Jurkat, Clone E6-1 (cell line): ENCODE results near the gene GOLGA8Q. TPM values are rescaled to one million over a fixed set of nuclear protein-coding genes. Genes with fewer than 3 reads are reported as not detected.
"Not testable (repeated sequence)": the region's sequence is repeated elsewhere in the genome, so short reads cannot be mapped to it uniquely, and the experiment has no call there.

Experiments used
- DNase-seq: peaks from one replicate; pipeline ENCODE4 v3.0.0-alpha.2; 2011; ENCODE audit warnings: low read depth, low spot score
- H3K4me3 ChIP-seq: 2 replicates; pipeline ENCODE4 v1.5.1; 2011; ENCODE audit warnings: mild to moderate bottlenecking, low read length, control low read depth, moderate library complexity
- polyA plus RNA-seq: library from polyadenylated mRNA; unstranded; fragments of >200 nt; gene quantifications from one replicate; pipeline ENCODE4 v1.2.1, GENCODE V29; 2012; ENCODE audit warnings: missing spikeins; ENCODE audit not compliant: insufficient read length, insufficient read depth

GOLGA8Q gene, protein sequence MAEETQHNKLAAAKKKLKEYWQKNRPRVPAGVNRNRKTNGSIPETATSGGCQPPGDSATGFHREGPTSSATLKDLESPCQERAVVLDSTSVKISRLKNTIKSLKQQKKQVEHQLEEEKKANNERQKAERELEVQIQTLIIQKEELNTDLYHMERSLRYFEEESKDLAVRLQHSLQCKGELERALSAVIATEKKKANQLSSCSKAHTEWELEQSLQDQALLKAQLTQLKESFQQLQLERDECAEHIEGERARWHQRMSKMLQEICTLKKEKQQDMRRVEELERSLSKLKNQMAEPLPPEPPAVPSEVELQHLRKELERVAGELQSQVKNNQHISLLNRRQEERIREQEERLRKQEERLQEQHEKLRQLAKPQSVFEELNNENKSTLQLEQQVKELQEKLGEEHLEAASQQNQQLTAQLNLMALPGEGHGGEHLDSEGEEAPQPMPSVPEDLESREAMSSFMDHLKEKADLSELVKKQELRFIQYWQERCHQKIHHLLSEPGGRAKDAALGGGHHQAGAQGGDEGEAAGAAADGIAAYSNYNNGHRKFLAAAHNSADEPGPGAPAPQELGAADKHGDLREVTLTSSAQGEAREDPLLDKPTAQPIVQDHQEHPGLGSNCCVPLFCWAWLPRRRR
- polyA plus RNA-seq: not detected

- not testable (repeated sequence) for DNase-seq, H3K4me3 ChIP-seq
Observed at GRCh38 chr15:30551750-30552149, at the start of gene GOLGA8Q. Gene GOLGA8Q, plus strand, starts transcription at chr15:30552050. Its CDS starts 28 bp downstream, at chr15:30552078.

DNA sequence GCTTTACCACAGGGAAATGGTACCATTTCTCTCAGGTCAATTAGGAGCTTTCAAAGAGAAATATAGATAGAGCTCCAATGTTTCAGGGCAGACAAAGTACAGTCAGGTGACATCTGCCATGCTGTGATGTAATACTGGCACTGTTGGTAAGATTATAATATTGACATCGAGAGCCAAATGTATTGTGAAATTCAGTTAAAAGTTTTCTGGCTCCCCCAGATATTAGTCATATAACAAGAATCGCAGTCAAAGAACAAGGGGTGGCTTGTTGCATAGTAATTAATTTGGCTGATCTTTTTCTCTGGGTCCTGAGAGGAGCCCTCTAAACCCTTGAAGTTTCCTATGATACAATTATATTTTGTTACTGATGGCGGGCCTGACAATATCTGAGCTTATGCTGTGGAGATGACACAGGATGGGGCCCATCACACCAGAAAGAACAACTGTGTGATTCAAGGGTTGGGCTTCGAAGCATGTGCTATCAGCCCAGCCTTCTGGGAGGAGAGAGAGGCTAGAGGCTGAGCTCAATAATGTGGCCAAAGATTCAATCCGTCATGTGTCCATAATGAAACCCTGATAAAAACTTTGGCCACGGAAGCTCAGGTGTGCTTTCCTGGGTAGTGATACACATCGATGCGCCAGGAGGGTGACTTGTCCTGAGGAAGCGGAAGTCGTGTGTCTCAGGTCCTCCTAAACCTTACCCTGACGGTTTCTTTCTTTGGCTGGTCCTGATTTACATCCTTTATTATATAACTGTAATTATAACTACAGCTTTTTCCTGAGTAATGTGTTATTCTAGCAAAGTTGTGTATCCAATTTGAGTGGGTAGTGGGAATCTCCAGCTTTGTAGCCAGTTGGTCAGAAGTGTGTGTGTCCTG is 48.7 kb upstream of the GOLGA8Q start:
- H3K4me3 ChIP-seq, DNase-seq: not testable (repeated sequence)

- DNase-seq, H3K4me3 ChIP-seq: not testable (repeated sequence)
Observed at GRCh38 chr15:30504162-30504843, 47.5 kb upstream of the GOLGA8Q start.

GRCh38 chr15:30514545-30514944 is 37.3 kb upstream of the GOLGA8Q start:
- not testable (repeated sequence) for DNase-seq, H3K4me3 ChIP-seq

DNA sequence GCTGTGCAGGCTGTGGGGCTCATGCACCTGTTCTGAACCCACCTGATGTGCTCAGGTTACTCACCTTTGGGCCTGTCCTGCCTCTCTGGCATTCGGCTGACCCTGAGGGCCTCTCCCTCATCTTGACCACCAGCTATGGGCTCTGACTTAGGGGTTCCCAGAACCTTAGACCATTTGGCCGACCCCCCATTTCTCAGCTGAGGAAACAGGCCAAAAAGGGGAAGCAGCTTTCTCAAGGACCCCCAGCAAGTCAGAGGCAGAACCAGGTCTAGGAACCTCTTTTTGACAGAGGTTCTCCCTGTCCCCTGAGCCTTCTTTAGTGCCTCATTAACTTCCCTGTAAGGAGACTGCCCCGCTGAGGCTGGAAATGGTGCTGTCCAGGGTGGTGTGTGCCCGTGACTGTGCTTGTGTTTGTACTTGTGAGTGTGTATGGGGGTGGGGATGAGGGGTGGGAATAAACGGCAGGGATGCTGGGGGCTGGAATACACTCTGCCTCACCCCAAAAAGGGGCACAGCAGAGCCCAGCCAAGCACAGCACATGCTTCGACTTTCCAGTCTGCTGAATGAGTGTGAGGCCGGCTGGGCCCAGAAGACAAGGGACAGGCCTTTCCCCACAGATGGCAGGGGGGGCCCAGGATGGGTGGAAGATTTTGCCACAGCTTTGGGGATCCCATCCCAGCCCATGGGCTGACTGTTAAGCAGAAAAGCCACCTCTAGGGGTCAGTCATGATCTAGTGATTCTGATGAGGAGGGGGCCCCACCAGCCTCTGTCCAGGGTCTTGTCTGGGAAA is 28.2 kb upstream of the GOLGA8Q start:
- H3K4me3 ChIP-seq: not testable (repeated sequence)

GRCh38 chr15:30525912-30526311 is 25.9 kb upstream of the GOLGA8Q start:
- H3K4me3 ChIP-seq, DNase-seq: not testable (repeated sequence)

More for the DNA sequence above, 28.2 kb upstream of the GOLGA8Q start:
- DNase-seq: not testable (repeated sequence)

GRCh38 chr15:30529049-30529448 is 22.8 kb upstream of the GOLGA8Q start:
- not testable (repeated sequence) for DNase-seq, H3K4me3 ChIP-seq

GRCh38 chr15:30566949-30567348 is 15.1 kb downstream of the GOLGA8Q start:
- not testable (repeated sequence) for H3K4me3 ChIP-seq, DNase-seq

GRCh38 chr15:30573012-30573491 is 21.2 kb downstream of the GOLGA8Q start:
- peak overlapping the region; percentile 24; the same call in 1 of the 2 replicates for H3K4me3 ChIP-seq
- DNase-seq: not testable (repeated sequence)

DNA sequence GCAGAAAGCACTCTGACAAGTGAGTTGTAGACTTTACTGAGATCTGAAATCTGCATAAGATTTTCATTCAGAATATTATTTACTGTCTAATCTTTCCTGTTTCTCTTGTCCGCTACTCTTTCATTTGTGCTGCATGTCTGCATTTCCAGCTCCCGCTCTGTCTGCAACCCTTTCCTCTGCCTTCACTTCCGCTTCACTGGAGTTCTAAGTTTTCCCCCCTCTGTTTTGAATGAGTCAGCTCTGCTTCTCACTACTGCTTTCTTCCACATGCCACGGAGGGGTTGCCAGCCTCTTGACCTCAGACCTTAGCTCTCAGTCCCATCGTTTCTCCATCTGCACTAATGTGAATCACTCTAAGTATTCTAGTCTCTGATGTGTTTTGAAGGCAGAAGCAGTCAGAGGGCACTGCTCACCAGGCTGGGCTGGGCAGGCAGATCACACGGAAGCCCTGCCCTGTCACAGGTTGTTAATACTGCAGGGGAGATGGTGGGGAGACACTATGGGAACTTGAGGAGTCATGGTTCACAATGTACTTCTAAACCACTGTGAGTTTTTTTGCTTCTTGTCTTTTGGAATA is 27.6 kb downstream of the GOLGA8Q start:
- not testable (repeated sequence) for DNase-seq, H3K4me3 ChIP-seq

DNA sequence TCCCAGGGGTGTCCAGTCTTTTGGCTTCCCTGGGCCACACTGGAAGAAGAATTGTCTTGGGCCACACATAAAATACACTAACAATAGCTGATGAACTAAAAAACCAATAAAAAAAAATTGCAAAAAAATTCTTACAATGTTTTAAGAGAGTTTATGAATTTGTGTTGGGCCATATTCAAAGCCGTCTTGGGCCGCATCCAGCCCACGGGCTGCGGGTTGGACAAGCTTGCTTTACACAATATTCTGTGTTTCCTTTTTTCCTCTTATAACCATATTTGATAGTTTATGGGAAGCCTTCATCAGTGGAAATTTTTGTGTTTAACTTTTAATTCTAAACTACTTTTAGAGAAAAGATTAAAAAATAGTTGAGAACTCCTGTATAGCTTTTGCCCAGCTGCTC is 28.9 kb downstream of the GOLGA8Q start:
- H3K4me3 ChIP-seq, DNase-seq: not testable (repeated sequence)

DNA sequence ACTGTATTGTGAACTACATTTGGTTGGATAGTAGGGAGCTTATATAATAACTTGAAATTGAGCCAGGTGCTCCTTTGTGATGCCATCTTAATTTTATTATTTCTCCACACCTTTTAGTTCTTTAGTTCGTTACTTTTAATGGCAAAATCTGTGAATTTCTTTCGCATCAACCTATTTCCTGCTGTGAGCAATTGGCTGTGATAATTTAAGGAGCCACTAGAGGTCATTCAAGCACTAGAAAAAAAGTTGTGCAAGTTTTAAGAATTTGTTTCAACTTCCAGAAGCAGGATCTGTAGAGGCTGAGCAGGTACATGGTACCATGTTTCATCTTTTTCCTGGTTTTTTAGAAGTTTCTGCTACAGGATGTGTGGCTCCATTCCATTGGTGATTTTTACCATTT is 47.1 kb downstream of the GOLGA8Q start:
- H3K4me3 ChIP-seq: not testable (repeated sequence)

DNA sequence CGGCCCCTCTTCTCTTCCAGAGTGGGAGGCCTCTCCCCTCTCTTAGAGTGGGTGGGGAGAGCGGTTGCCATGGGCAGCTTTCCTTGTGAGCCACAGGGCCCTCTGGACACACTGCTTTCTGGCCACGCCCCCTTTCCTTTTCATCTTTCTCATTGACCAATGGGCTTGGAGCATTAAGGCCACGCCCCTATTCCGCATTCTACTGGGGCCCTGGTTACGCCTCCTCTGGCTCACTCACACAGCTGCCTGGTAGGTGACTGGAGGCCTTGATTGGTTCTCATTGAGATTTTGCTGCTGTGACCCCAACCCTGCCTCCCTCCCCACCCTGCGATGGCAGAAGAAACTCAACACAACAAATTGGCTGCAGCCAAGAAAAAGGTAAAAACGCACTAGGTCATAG is 51.9 kb downstream of the GOLGA8Q start, which contains the start of gene GOLGA8H:
TSS of gene GOLGA8H (plus strand) at position 233 of the 400 bp plus-strand sequence. CDS start at position 331, 98 bp downstream.
- not testable (repeated sequence) for H3K4me3 ChIP-seq, DNase-seq

More for the DNA sequence above, 47.1 kb downstream of the GOLGA8Q start:
- DNase-seq: not testable (repeated sequence)
